ENCODE data around the gene ILF2.

DNA sequence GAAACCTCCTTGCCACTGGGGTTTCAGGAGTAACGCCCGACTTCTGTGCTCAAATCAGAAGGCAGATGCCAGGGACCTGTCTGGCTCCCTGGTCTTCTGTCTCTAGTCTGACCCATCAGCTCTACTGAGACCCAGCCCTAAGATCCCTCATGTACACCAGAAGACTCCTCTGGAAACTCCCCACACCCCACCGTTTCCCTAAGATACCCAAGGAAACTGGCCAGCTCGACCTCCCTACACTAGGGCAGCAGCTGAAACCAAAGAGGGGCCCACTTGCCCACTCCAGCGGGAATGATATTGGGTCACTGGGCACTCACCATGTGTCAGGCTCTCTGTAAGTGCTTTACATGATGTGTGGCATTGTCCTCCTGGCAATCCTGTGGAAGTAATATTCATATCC lies 57.4 kb downstream of the ILF2 start:
- TF ChIP-seq, protein P1, sequence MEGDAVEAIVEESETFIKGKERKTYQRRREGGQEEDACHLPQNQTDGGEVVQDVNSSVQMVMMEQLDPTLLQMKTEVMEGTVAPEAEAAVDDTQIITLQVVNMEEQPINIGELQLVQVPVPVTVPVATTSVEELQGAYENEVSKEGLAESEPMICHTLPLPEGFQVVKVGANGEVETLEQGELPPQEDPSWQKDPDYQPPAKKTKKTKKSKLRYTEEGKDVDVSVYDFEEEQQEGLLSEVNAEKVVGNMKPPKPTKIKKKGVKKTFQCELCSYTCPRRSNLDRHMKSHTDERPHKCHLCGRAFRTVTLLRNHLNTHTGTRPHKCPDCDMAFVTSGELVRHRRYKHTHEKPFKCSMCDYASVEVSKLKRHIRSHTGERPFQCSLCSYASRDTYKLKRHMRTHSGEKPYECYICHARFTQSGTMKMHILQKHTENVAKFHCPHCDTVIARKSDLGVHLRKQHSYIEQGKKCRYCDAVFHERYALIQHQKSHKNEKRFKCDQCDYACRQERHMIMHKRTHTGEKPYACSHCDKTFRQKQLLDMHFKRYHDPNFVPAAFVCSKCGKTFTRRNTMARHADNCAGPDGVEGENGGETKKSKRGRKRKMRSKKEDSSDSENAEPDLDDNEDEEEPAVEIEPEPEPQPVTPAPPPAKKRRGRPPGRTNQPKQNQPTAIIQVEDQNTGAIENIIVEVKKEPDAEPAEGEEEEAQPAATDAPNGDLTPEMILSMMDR (optimal IDR thresholded peaks at IDR 0.05 in 1 of 3, IDR thresholded peaks at IDR 0.05 in 1 of 3, conservative IDR thresholded peaks at IDR 0.05 in 1 of 3; ENCODE audit: extremely low read depth in 1 of 3, insufficient read depth in 2 of 3, low read length in 3 of 3), result no peak
- no peak for TF ChIP-seq EZH2 (IDR thresholded peaks at IDR 0.05; ENCODE audit: low read length)

Data from keratinocyte (primary cell).